ENCODE results near the gene SS18L1. TPM values are rescaled to one million over a fixed set of nuclear protein-coding genes. Genes with fewer than 3 reads are reported as not detected.

Gene SS18L1
- total and polyA plus RNA-seq, 2 experiments from 2014 or later: 6.5 to 32.6 TPM

DNA sequence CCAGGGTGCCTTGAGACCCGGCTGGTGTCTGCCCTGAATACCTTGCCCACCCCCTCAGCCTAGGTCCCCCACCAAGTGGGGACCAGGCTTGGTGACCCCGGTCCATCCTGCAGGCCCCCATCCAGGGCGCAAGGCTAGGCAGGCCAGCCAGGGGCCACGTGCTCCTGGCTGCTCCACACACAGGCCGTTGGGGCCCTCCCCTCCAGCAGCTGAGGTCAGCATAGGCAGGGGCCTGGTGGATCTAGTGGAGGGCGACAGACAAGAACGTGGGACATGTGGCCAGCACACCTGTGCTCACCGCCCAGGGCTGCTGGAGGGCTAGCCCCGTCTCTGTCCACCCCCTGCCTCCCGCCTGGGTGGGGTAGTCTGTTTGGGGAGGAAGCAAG lies 84.0 kb downstream of the SS18L1 start:
- Histone ChIP-seq H4K20me1 (replicated peaks; ENCODE audit: insufficient read depth) (no peaks in the 10 kb centered on the region), H3F3A (replicated peaks; ENCODE audit: low read depth) (no peaks in the 10 kb centered on the region), H3K27me3 (ENCODE audit: insufficient read depth) (no peaks in the 10 kb centered on the region), H3K4me2 (no peak overlapping the region), H2AFZ (peak overlapping the region; percentile 81), H3K4me1 (ENCODE audit: insufficient read depth) (no peaks in the 10 kb centered on the region), H3K4me3 (no peak overlapping the region), H3K36me3 (ENCODE audit: insufficient read depth) (no peaks in the 10 kb centered on the region), H3K9me2 (ENCODE audit: insufficient read depth) (no peaks in the 10 kb centered on the region), H3K27ac (ENCODE audit: low read depth) (no peak overlapping the region), H3K79me2 (replicated peaks; ENCODE audit: insufficient read depth) (no peaks in the 10 kb centered on the region)
- TF ChIP-seq, protein P1, sequence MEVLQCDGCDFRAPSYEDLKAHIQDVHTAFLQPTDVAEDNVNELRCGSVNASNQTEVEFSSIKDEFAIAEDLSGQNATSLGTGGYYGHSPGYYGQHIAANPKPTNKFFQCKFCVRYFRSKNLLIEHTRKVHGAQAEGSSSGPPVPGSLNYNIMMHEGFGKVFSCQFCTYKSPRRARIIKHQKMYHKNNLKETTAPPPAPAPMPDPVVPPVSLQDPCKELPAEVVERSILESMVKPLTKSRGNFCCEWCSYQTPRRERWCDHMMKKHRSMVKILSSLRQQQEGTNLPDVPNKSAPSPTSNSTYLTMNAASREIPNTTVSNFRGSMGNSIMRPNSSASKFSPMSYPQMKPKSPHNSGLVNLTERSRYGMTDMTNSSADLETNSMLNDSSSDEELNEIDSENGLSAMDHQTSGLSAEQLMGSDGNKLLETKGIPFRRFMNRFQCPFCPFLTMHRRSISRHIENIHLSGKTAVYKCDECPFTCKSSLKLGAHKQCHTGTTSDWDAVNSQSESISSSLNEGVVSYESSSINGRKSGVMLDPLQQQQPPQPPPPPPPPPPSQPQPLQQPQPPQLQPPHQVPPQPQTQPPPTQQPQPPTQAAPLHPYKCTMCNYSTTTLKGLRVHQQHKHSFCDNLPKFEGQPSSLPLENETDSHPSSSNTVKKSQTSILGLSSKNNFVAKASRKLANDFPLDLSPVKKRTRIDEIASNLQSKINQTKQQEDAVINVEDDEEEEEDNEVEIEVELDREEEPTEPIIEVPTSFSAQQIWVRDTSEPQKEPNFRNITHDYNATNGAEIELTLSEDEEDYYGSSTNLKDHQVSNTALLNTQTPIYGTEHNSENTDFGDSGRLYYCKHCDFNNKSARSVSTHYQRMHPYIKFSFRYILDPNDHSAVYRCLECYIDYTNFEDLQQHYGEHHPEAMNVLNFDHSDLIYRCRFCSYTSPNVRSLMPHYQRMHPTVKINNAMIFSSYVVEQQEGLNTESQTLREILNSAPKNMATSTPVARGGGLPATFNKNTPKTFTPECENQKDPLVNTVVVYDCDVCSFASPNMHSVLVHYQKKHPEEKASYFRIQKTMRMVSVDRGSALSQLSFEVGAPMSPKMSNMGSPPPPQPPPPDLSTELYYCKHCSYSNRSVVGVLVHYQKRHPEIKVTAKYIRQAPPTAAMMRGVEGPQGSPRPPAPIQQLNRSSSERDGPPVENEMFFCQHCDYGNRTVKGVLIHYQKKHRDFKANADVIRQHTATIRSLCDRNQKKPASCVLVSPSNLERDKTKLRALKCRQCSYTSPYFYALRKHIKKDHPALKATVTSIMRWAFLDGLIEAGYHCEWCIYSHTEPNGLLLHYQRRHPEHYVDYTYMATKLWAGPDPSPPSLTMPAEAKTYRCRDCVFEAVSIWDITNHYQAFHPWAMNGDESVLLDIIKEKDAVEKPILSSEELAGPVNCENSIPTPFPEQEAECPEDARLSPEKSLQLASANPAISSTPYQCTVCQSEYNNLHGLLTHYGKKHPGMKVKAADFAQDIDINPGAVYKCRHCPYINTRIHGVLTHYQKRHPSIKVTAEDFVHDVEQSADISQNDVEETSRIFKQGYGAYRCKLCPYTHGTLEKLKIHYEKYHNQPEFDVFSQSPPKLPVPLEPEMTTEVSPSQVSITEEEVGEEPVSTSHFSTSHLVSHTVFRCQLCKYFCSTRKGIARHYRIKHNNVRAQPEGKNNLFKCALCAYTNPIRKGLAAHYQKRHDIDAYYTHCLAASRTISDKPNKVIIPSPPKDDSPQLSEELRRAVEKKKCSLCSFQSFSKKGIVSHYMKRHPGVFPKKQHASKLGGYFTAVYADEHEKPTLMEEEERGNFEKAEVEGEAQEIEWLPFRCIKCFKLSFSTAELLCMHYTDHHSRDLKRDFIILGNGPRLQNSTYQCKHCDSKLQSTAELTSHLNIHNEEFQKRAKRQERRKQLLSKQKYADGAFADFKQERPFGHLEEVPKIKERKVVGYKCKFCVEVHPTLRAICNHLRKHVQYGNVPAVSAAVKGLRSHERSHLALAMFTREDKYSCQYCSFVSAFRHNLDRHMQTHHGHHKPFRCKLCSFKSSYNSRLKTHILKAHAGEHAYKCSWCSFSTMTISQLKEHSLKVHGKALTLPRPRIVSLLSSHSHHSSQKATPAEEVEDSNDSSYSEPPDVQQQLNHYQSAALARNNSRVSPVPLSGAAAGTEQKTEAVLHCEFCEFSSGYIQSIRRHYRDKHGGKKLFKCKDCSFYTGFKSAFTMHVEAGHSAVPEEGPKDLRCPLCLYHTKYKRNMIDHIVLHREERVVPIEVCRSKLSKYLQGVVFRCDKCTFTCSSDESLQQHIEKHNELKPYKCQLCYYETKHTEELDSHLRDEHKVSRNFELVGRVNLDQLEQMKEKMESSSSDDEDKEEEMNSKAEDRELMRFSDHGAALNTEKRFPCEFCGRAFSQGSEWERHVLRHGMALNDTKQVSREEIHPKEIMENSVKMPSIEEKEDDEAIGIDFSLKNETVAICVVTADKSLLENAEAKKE (CRISPR knock-in tag; IDR thresholded peaks at IDR 0.05): no peak
- TF ChIP-seq NANOG (IDR thresholded peaks at IDR 0.05; ENCODE audit: borderline replicate concordance) (no peak), JUNB (IDR thresholded peaks at IDR 0.05; ENCODE audit: unreplicated experiment) (no peak), EZH2phosphoT487 (IDR thresholded peaks at IDR 0.05; ENCODE audit: unreplicated experiment) (no peak), EZH2 (IDR thresholded peaks at IDR 0.05; ENCODE audit: low read depth, unreplicated experiment) (no peak), STAT1 (IDR thresholded peaks at IDR 0.05; ENCODE audit: unreplicated experiment) (no peak), ZNF331 (CRISPR knock-in tag; IDR thresholded peaks at IDR 0.05; ENCODE audit: low read depth) (no peak), POLR2AphosphoS5 (IDR thresholded peaks at IDR 0.05; ENCODE audit: low read depth) (no peak), ZNF114 (CRISPR knock-in tag; IDR thresholded peaks at IDR 0.05) (no peak), CREB1 (CRISPR knock-in tag; IDR thresholded peaks at IDR 0.05; ENCODE audit: low read depth) (no peak)
- TF ChIP-seq, protein P2, sequence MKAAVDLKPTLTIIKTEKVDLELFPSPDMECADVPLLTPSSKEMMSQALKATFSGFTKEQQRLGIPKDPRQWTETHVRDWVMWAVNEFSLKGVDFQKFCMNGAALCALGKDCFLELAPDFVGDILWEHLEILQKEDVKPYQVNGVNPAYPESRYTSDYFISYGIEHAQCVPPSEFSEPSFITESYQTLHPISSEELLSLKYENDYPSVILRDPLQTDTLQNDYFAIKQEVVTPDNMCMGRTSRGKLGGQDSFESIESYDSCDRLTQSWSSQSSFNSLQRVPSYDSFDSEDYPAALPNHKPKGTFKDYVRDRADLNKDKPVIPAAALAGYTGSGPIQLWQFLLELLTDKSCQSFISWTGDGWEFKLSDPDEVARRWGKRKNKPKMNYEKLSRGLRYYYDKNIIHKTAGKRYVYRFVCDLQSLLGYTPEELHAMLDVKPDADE (IDR thresholded peaks at IDR 0.05): no peak
- TF ChIP-seq, protein P3, sequence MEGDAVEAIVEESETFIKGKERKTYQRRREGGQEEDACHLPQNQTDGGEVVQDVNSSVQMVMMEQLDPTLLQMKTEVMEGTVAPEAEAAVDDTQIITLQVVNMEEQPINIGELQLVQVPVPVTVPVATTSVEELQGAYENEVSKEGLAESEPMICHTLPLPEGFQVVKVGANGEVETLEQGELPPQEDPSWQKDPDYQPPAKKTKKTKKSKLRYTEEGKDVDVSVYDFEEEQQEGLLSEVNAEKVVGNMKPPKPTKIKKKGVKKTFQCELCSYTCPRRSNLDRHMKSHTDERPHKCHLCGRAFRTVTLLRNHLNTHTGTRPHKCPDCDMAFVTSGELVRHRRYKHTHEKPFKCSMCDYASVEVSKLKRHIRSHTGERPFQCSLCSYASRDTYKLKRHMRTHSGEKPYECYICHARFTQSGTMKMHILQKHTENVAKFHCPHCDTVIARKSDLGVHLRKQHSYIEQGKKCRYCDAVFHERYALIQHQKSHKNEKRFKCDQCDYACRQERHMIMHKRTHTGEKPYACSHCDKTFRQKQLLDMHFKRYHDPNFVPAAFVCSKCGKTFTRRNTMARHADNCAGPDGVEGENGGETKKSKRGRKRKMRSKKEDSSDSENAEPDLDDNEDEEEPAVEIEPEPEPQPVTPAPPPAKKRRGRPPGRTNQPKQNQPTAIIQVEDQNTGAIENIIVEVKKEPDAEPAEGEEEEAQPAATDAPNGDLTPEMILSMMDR (conservative IDR thresholded peaks at IDR 0.05; ENCODE audit: low read depth in 2 of 2): no peak
- TF ChIP-seq, protein P4, sequence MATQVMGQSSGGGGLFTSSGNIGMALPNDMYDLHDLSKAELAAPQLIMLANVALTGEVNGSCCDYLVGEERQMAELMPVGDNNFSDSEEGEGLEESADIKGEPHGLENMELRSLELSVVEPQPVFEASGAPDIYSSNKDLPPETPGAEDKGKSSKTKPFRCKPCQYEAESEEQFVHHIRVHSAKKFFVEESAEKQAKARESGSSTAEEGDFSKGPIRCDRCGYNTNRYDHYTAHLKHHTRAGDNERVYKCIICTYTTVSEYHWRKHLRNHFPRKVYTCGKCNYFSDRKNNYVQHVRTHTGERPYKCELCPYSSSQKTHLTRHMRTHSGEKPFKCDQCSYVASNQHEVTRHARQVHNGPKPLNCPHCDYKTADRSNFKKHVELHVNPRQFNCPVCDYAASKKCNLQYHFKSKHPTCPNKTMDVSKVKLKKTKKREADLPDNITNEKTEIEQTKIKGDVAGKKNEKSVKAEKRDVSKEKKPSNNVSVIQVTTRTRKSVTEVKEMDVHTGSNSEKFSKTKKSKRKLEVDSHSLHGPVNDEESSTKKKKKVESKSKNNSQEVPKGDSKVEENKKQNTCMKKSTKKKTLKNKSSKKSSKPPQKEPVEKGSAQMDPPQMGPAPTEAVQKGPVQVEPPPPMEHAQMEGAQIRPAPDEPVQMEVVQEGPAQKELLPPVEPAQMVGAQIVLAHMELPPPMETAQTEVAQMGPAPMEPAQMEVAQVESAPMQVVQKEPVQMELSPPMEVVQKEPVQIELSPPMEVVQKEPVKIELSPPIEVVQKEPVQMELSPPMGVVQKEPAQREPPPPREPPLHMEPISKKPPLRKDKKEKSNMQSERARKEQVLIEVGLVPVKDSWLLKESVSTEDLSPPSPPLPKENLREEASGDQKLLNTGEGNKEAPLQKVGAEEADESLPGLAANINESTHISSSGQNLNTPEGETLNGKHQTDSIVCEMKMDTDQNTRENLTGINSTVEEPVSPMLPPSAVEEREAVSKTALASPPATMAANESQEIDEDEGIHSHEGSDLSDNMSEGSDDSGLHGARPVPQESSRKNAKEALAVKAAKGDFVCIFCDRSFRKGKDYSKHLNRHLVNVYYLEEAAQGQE (IDR thresholded peaks at IDR 0.05; ENCODE audit: unreplicated experiment): no peak
- H3K9me3 Mint-ChIP-seq: no peaks in the 10 kb centered on the region
- H3K4me3 Mint-ChIP-seq: no peak overlapping the region
- peaks cover 3% of the 10 kb centered on the region for H3K27me3 Mint-ChIP-seq (ENCODE audit: insufficient read depth, low read depth, poor library complexity)
- peaks cover 11% of the 10 kb centered on the region for H3K4me1 Mint-ChIP-seq
- no peak for DNase-seq (ENCODE audit: low spot score)
- H3K36me3 Mint-ChIP-seq (ENCODE audit: low read depth): no peaks in the 10 kb centered on the region; the same call in 2 of the 3 replicates
- H3K27ac Mint-ChIP-seq: no peak overlapping the region
- peak; percentile 45 for ATAC-seq
